AG08396 (cell line): Measurements from ENCODE around the gene CIB4.

Experiments
- DNase-seq: peaks from one replicate; pipeline ENCODE4 v3.0.0; 2012; ENCODE audit warnings: low spot score, mixed read lengths

CIB4 gene

DNA sequence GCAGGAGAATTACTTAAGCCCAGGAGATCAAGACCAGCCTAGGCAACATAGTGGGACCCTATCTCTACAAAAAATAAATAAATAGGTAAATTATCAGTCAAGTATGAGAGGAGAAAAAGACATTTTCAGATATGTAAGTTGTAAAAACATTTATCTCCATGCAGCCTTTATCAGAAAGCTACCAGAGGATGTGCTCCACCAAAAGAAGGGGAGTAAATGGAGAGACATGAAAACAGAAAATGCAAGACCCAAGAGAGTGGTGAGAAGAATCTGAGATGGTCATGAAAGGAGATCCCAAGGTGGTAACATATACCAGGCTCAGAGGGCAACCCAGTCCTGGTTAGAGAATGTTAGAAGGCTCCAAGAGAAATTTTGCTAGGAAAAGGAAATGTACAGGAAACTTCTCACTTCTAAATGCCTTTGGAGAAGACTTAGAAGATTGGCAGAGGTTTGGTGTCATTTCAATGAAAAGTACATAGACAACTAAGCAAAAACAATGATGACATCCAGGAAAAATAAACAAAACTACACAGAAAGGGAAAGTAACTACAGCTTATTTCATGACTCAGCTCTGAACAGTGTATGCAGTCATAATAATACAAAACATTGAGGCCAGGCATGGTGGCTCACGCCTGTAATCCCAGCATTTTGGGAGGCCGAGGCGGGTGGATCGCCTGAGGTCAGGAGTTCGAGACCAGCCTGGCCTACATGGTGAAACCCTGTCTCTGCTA is 19.5 kb downstream of the CIB4 start:
- no peak for DNase-seq

DNA sequence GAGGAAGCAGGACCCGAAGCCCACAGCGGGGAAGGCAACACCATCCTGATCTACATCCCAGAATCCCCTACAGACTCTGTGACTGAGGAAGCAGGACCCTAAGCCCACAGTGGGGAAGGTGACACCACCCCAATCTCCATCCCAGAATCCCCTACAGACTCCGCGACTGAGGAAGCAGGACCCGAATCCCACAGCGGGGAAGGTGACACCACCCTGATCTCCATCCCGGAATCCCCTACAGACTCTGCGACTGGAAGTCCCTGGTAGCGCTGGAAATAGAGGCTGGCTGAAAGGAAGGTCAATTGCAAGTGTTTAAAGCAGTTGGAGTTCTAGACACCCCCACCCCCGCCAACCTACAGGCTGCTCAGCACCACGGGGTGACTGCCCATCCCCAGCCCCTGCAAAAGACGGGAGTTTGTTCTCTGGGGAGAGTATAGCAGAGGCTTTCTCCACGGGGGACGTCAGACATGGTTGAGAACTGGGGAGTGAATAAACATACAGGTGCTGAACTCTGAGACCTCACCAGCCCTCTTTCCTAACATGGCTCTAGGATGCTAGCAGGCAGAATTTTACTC is 21.0 kb downstream of the CIB4 start:
- DNase-seq, result no peak

DNA sequence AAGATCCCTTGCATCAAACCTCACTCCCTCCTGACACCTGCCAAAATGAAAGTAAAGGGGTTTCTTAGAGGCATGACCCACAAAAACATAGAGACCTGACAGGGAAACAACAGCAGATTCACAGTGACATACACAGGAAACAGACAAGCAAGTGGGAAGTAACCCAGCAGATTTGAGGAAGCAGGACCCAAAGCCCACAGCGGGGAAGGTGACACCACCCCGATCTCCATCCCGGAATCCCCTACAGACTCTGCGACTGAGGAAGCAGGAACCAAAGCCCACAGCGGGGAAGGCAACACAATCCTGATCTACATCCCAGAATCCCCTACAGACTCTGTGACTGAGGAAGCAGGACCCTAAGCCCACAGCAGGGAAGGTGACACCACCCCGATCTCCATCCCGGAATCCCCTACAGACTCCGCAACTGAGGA is 21.6 kb downstream of the CIB4 start:
- DNase-seq, result no peak

DNA sequence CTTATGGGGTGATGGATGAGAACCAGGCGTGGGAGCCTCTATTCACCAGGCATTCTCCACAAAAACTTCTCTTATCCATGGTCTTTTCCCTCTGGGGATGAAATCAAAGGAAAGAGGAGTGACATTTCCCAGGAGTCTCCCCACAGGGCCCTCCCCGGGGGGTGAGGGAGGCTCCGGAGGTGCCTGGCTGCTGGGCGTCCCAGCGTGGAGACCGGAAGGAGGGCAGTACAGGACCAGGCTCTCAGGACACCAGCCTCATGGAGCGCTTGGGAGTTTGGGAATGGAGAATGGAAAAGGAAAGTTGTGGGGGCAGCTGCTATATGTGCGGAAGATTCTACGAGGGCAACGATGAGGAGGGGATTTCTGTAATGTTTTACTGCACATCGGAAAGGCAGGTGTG is 22.1 kb downstream of the CIB4 start:
- no peak for DNase-seq

DNA sequence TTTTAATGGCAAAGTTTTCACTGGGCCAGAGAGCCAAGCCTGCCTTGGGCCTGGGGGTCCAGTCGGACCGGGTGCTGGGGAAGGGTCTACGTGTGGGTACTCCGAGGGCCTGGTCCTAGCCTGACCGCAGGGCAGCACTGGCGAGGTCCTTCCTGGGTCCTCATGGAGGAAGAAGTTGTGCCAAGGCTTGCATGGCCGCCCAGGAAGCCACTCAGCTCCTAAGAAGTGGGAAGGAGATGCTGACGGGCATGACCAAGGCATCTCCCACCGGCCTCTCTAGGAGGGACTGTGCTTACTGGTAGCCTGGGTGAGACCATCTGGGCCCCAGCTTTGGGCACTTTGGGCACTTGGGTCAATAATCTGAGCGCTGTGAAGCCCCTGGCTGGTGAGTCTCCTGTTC is 22.6 kb downstream of the CIB4 start:
- no peak for DNase-seq

DNA sequence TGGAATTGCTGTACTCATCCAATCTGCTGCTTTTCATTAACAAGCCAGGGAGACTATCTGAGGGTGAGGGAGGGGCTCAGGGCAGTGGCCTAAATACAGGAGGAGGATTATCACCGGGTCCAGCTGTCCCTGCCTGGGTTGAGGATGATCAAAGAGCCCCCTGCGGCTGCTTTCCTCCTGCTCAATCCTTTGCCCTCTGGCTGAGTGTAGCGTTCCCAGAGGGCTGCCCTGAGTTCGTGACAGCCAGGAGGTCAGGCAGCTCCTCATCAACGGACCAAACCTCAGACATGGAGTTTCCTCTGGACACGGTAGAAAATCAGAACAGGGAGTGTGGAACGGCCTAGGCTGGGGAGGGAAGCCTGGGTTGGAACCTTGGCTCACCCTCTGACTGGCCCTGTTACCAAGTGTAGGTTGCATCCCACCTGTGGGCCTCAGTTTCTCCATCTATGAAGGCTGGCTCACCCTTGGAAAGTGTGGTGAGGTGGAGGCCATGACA is 23.5 kb downstream of the CIB4 start:
- no peak for DNase-seq

DNA sequence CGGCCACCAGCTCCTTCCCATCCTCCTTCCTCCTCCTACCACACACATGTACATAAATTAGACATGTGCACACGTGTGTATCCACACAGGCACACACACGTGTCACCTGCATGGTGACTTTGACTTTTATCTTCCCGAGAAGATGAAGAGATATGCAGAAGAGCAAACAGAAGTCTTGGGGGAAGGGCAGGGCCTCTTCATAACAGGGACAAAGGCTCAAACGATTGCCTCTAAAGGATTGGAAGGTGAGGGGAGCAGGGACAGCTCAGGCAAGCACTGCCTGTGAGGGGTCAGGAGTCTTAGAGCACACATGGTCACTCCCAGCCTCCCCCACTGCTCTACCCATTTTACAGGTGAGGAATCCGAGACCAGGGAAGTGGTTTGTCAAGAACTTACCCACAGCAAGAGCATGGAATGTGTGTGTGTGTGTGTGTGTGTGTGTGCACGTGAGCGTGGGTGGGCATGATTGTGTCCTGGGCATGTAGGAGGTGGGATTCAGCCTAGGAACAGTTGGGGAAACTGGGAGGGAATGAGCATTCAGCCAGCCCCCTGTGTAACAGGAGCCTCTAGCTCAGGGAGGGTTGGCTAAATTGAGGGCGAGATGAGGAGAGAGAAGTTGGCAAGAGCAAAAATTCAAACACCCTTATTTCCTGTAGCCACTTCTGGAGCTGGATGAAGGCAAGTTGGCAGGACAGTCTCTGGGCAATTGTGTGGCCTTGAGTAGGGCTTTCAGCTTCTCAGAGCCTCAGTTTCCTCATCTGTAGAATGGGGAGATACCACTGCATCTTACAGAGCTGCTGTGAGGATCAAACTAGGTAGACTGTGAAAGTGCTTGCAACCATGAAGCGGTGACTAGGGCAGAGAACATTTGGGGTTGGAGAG is 24.2 kb downstream of the CIB4 start:
- DNase-seq, result no peak

DNA sequence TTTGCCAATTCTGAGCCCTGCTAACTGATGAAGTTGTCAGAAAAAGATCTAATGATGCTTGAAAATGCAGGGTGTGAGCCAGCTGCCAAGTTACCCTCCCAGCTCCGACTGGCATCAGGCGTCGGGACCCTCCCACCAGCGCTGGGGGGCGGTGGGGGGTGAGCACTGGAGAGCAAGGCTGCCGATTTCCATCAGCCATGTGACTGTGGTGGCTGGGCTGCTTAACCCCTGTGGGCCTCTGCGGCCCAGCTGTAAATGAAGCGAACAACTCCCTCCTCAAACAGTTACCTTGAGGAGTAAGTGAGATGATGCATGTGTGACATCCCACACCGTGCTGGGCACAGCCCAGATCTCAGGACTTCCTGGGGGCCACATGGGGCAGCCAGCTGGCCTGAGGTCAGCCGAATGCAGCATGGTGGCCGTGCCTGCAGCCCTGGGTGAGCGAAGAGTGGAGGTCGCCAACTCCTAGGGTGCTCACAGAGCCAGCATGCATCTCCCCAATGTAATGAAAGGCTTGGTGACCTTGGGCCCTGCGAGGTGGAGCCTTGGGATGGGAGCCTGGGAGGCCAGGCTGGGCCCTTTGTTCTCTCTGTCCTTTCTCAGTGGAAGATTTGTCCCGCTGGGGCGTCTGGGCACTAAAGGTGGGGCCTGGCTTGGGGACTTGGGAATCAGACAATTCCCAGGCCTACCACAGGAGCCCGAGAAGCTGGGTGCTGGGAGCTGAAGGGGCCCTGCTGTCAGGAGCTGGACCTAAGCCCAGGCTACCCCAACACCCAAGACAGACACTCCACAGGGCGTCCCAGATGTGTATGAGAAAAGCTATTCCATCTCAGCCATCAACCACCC is 25.1 kb downstream of the CIB4 start:
- DNase-seq, result no peak

DNA sequence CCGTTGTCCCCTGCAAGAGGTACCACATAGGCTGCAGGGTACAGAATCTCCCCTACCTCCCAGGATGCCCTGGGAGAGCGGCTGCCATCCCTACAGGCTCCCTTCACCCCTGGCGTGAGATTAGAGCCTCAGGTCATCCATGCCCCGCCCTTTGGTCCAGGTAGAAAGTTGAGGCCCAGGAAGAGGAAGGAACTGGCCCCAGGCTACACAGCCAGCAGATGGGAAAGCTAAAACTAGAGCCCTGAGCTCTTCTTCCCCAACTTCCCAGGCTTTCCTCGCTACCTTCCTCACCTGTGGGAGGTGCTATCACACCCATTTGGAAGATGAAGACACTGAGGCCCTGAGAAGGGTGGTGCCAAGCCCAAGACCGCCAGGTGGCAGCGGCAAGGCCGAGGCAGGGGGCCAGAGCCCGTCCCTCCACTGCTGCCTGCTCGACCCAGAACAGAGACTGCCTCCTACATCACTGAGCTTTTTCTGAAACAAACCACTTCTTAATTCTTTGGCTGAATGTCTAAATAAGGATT is 25.8 kb downstream of the CIB4 start:
- DNase-seq, result no peak

DNA sequence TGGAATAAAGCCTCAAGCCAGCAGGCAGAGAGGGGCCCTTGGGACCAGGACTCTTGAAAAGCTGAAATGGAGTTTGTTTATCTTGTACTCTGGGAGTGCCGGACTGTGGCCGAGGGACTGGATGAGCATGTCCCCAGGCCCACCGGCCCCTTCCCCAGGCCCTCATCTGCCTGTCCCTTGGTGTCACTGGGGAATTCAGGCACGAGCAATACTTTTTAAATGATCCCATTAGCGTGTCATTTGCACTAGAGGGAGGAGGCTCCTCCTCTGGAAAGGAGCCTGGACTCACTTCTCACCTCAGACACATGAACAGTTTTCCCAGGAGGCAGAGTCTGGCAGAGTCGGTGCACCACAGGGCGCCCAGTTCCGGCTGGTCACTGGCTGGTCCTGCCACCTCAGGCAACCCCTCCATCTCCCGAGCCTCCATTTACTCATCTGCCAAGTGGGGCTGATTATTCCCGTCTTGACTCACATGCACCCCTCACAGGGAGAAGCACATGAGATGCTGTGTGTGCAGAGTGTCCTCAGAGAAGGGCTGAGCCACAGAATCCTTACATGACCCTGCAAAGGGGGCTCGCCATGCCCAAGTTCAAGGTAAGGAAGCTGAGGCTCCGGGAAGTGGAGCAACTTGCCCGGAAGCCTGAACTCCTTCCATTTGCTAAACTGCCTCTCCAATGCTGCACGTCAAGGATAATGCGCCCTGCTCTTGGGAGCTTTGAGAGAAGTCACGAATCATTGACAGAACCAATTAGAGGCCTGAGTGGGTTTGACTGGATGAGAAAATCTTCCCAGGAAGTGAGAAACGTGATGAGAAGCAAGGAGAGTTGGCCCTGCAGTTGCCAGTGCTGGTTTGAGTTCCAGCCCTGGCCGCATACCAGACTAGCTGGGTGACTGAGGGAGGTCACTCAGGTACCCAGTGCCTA is 26.7 kb downstream of the CIB4 start:
- no peak for DNase-seq

DNA sequence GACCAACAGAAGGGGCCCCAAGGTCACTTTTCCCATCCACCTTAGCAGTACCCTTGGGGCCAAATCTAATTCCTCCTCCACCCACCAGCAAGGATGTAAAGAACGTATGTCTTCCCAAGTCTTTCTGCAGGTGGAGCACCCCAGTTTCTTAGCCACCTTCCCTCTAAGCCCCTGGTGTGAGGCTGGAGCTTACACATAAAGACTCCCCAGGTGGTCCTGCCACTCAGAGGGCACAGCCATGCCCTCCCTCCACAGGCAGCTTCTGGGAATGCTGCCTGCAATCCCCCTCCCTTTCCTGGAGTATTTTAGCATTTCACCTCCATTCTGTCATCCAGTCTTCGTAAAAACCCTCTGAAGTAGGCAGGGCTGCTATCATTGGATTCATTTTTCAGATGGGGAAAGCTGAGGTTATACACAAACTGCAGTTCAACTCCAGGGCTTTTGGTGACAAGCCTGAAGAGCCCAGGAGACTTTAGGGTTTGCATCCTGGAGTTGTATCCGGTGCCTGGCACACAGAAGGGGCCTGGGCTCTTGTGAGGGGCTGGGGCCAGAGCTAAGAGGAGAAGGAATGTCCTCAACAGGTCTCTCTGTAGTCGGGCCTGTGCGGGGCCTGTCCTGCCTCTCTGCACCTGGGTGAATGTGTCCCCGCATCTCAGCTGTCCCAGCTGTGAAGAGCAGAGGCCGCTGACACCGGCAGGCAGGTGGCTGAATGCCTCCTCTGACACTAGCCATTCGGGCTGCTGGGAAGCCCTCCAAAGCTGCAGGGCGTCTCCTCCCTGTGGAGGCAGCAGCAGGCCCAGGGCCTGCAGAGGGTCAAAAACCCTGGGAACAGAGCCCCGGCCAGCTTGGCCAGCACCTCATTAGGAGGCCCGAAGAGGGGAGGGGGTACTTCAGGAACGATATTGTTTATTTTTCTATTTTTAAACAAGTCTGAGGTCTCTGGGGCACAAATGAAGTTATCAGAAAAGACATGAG is 27.6 kb downstream of the CIB4 start:
- no peak for DNase-seq

DNA sequence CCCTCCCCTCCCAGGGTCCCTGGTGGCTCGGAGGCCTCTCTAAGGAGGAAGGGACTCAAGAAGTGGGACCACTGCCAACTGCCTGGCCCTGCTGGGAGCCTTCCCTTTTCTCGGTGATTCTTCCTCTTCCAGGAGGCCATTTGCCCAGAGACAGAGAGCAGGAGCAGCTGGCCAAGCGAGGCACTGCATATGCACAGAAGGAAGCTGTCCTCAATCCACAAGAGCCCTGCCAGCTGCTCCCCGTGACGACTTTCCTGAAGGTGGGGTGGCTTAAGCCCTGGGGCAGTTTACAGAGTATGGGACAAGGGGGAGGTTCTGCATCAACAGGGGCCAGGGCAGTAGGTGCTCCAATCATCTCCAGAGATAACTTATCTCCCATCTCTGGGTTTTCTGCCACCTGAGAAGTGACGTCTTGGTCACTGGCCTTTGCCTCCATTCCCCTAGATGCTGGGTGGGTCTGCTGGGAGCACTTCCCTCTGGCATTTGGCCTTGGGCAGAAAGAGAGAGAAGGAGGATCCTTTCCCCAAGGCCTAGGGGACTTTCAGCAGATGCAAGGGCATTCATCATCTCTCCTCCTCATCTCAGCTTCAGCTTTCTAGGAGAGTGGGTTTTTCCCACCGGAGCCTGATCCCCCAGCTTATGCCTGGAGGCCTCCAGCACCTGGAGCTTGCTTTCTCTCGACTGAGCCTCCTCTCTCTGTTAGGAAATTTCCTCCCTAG is 28.5 kb downstream of the CIB4 start:
- DNase-seq, result no peak

DNA sequence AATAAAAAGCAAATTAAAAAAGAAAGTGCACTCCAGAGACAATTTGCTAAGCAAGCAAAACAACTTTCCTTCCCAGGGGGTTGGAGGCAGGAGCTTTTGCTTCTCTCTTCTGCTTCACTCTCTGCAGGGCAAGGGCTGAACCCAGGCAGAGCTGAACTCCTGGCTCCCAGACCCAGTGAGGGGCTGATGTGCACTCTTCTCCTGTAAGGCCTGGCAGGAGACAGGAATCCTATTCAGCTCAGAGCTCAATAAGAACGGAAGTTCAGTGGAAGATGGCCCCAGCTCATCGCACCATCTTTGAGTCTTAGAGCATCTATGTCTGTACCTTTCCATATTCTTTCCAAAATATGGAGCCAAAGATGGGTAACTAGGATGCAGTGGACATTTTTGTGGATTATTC is 29.1 kb downstream of the CIB4 start:
- no peak for DNase-seq

DNA sequence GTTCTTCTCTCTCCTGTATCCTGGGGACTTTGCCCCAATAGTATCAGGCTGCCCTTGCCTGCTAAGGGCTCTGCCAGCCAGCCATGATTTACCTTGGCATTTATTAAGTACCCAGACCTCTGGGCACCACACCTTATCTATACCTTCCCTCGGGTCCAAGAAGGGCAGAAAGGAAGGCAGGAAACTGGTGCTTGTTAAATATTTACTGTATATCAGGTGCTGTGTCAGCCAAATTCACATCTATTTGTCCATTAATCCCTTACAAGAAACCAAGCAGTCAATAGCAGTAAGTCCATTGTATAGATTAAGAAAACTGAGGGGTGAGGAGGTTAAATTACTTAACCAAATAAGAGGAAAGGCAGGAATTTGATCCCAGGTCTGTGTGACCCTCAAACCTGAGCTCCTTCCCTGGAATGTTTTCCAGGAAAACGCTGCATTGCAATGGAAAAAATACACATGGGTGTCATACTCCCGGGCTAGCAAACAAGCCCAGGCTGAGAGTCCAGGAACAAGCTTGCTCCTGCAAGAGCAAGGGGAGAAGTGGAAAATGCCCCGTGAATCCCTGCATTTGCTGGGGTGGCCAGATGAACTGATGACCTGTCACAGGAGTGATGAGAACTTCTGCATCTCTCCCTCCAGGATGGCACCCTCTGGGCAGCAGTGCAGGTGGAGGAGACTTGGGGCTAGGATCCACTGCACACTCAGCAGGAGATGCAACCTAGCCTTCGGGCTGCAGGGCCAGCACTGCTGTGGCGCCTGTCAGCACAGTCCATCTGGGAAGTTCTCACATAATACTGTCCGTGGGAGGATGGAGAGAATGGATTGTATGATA is 30.4 kb downstream of the CIB4 start:
- no peak for DNase-seq

DNA sequence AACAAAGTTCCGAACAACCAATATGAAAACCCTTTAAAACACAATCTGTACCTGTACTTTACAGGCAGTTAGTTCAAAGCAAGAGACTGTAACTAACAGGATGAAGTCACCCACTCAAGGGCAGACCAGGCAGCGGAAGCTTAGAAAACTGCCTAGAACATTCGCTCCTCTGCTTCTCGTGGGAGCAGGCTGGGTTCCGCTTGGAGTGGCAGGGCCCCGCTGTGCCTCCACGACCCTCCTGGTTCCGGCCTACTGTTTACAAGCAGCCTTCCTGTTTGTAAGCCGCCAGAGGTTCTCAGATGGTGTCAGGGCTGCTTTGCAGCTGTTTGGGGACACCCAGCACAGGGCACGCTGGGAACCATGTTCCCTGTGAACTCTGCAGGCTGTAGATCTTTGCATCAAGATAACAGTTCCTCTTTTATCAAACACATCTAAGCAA is 31.3 kb downstream of the CIB4 start:
- DNase-seq, result no peak

DNA sequence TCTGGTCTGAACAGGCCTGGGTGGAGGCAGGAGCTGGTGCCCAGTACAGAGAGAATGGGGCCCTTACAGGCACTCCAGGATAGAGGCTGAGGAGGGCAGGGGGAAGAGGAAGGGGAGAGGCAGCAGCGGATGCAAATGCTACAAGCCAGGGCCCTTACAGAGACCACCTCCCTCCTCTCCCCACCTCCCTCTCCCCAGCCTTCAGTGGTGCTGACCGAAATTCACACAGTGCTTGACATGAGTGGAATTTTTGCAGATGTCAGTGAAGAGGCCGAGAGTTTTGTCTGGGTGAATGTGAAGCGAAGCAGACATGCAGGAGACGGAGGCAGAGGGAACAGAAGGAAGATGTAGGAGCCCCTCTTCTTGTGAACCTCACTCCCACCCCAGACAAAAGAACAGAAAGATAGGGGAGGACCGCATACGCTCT is 31.9 kb downstream of the CIB4 start:
- DNase-seq, result no peak

DNA sequence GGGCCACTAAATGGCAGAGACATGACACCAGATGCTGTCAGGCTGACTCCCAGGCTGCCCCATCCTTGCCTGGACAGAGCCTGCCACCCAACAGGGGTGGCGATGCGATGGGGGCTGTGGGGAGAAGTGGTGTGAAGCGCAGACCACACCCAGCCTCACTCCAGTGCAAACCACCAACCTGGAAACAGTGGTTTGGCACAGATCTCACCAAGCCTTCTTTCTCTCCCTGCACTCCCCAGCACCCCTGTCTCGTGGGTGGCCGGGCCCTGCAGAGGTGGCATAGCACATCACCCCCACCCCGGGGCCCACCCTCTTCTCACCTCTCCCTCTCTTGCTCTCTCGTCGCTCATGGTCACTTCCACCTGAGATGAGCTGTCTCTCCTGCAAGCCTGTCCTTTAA is 32.6 kb downstream of the CIB4 start:
- no peak for DNase-seq

DNA sequence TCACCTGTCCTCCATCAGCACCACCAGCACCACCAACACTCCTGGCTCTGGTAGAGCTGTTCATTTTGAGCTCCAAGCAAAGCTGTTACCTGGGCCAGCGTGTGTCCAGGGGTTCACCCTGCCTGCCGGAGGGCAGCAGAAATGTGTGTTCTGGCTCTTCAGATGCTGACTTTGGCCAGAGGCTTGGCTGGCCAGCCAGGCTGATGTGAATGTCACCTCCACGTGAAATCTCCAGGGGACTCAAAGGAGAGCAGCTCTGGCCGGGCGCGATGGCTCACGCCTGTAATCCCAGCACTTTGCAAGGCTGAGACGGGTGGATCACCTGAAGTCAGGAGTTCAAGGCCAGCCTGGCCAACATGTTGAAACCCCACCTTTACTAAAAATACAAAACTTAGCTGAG is 33.5 kb downstream of the CIB4 start:
- no peak for DNase-seq
